ENCODE data around the gene HYOU1. TPM values are rescaled to one million over a fixed set of nuclear protein-coding genes. Genes with fewer than 3 reads are reported as not detected.

Gene HYOU1
- total and polyA plus RNA-seq, 2 donors (not counting 1 experiment from before 2014, with no cell fraction given), result 73.7 to 85.6 TPM

DNA sequence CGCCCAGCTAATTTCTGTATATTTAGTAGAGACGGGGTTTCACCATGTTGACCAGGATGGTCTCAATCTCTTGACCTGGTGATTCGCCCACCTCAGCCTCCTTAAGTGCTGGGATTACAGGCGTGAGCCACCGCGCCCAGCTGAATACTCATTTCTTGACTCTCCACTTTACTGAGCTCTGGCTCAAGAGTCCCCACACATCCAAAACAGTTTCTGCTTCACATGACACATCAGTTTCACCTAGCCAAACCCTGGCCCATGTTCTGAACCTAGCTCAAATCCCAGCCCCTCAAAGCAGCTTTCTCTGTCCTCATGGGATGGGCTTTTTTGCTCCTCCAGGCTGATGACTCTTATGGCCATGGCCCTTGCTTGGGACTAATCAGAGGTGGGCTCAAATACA is 9.8 kb downstream of the HYOU1 start:
- Histone ChIP-seq H3K9me3 (ENCODE audit: control insufficient read depth, insufficient read depth, low read depth, low read length) (no peaks in the 10 kb centered on the region), H3K4me3 (replicated peaks in 1 of 4; ENCODE audit: control extremely low read depth in 1 of 4, insufficient read depth in 1 of 4, low read depth in 3 of 4, low read length in 4 of 4) (no peak overlapping the region), H4K20me1 (ENCODE audit: control insufficient read depth, extremely low read depth, insufficient read depth, low read length) (no peaks in the 10 kb centered on the region), H3K4me1 (ENCODE audit: control insufficient read depth, extremely low read depth, insufficient read depth, low read length) (no peaks in the 10 kb centered on the region), H3K9ac (ENCODE audit: insufficient read depth, low read length) (no peak overlapping the region), H3K79me2 (ENCODE audit: control insufficient read depth, insufficient read depth, low read length) (no peaks in the 10 kb centered on the region), H3K27me3 (ENCODE audit: control insufficient read depth, insufficient read depth, low read length) (no peaks in the 10 kb centered on the region), H2AFZ (ENCODE audit: low read length) (no peak overlapping the region), H3K36me3 (ENCODE audit: control insufficient read depth, insufficient read depth, low read length) (peaks cover 32% of the 10 kb centered on the region), H3K27ac (ENCODE audit: insufficient read depth, low read length) (no peak overlapping the region), H3K4me2 (ENCODE audit: extremely low read depth, insufficient read depth, low read length) (no peak overlapping the region)
- TF ChIP-seq, protein P1, sequence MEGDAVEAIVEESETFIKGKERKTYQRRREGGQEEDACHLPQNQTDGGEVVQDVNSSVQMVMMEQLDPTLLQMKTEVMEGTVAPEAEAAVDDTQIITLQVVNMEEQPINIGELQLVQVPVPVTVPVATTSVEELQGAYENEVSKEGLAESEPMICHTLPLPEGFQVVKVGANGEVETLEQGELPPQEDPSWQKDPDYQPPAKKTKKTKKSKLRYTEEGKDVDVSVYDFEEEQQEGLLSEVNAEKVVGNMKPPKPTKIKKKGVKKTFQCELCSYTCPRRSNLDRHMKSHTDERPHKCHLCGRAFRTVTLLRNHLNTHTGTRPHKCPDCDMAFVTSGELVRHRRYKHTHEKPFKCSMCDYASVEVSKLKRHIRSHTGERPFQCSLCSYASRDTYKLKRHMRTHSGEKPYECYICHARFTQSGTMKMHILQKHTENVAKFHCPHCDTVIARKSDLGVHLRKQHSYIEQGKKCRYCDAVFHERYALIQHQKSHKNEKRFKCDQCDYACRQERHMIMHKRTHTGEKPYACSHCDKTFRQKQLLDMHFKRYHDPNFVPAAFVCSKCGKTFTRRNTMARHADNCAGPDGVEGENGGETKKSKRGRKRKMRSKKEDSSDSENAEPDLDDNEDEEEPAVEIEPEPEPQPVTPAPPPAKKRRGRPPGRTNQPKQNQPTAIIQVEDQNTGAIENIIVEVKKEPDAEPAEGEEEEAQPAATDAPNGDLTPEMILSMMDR (conservative IDR thresholded peaks at IDR 0.05 in 1 of 2, IDR thresholded peaks at IDR 0.05 in 1 of 2; ENCODE audit: low read depth in 1 of 2, low read length in 2 of 2), result no peak
- no peak for TF ChIP-seq EZH2 (IDR thresholded peaks at IDR 0.05; ENCODE audit: low read length, missing control alignments)
- DNase-seq (ENCODE audit: low read depth in 2 of 2), result no peak

- H3K9me3 ChIP-seq (ENCODE audit: control insufficient read depth, insufficient read depth, low read depth, low read length), result no peaks in the 10 kb centered on the region
- no peak overlapping the region for H3K9ac ChIP-seq (ENCODE audit: insufficient read depth, low read length)
- H3K79me2 ChIP-seq (ENCODE audit: control insufficient read depth, insufficient read depth, low read length), result no peaks in the 10 kb centered on the region
- DNase-seq (ENCODE audit: low read depth in 2 of 2), result no peak
- no peaks in the 10 kb centered on the region for H3K27me3 ChIP-seq (ENCODE audit: control insufficient read depth, insufficient read depth, low read length)
- no peak overlapping the region for H3K4me2 ChIP-seq (ENCODE audit: extremely low read depth, insufficient read depth, low read length)
- no peaks in the 10 kb centered on the region for H4K20me1 ChIP-seq (ENCODE audit: control insufficient read depth, extremely low read depth, insufficient read depth, low read length)
- TF ChIP-seq, protein P1 (conservative IDR thresholded peaks at IDR 0.05 in 1 of 2, IDR thresholded peaks at IDR 0.05 in 1 of 2; ENCODE audit: low read depth in 1 of 2, low read length in 2 of 2), result no peak
- TF ChIP-seq EZH2 (IDR thresholded peaks at IDR 0.05; ENCODE audit: low read length, missing control alignments), result no peak
- no peaks in the 10 kb centered on the region for H3K4me1 ChIP-seq (ENCODE audit: control insufficient read depth, extremely low read depth, insufficient read depth, low read length)
- no peak overlapping the region for H3K27ac ChIP-seq (ENCODE audit: insufficient read depth, low read length)
- H3K4me3 ChIP-seq (replicated peaks in 1 of 4; ENCODE audit: control extremely low read depth in 1 of 4, insufficient read depth in 1 of 4, low read depth in 3 of 4, low read length in 4 of 4), result no peak overlapping the region
- H2AFZ ChIP-seq (ENCODE audit: low read length), result no peak overlapping the region
- H3K36me3 ChIP-seq (ENCODE audit: control insufficient read depth, insufficient read depth, low read length), result peaks cover 26% of the 10 kb centered on the region
These were observed 10.5 kb downstream of the HYOU1 start for GRCh38 chr11:119046489-119046888.

GRCh38 chr11:119044708-119045107 is 12.3 kb downstream of the HYOU1 start:
- no peak for DNase-seq (ENCODE audit: low read depth in 2 of 2)
- no peak overlapping the region for H2AFZ ChIP-seq (ENCODE audit: low read length)
- no peak overlapping the region for H3K9ac ChIP-seq (ENCODE audit: insufficient read depth, low read length)
- TF ChIP-seq EZH2 (IDR thresholded peaks at IDR 0.05; ENCODE audit: low read length, missing control alignments), result no peak
- TF ChIP-seq, protein P1 (conservative IDR thresholded peaks at IDR 0.05 in 1 of 2, IDR thresholded peaks at IDR 0.05 in 1 of 2; ENCODE audit: low read depth in 1 of 2, low read length in 2 of 2), result peak in 1 of 2 donors; percentile 9
- H3K4me3 ChIP-seq (replicated peaks in 1 of 4; ENCODE audit: control extremely low read depth in 1 of 4, insufficient read depth in 1 of 4, low read depth in 3 of 4, low read length in 4 of 4), result no peak overlapping the region
- H3K27me3 ChIP-seq (ENCODE audit: control insufficient read depth, insufficient read depth, low read length), result no peaks in the 10 kb centered on the region
- no peaks in the 10 kb centered on the region for H4K20me1 ChIP-seq (ENCODE audit: control insufficient read depth, extremely low read depth, insufficient read depth, low read length)
- H3K36me3 ChIP-seq (ENCODE audit: control insufficient read depth, insufficient read depth, low read length), result peaks cover 21% of the 10 kb centered on the region
- no peaks in the 10 kb centered on the region for H3K9me3 ChIP-seq (ENCODE audit: control insufficient read depth, insufficient read depth, low read depth, low read length)
- no peak overlapping the region for H3K4me2 ChIP-seq (ENCODE audit: extremely low read depth, insufficient read depth, low read length)
- H3K27ac ChIP-seq (ENCODE audit: insufficient read depth, low read length), result no peak overlapping the region
- no peaks in the 10 kb centered on the region for H3K4me1 ChIP-seq (ENCODE audit: control insufficient read depth, extremely low read depth, insufficient read depth, low read length)
- H3K79me2 ChIP-seq (ENCODE audit: control insufficient read depth, insufficient read depth, low read length), result no peaks in the 10 kb centered on the region
